SK-N-SH (cell line): Measurements from ENCODE around the gene PCDHB9. TPM values are rescaled to one million over a fixed set of nuclear protein-coding genes. Genes with fewer than 3 reads are reported as not detected.
"Not testable (repeated sequence)": the region's sequence is repeated elsewhere in the genome, so short reads cannot be mapped to it uniquely, and the experiment has no call there.

ENCODE experiments used
- CTCF ChIA-PET: fragments of 300-600, 350-600 bp; formaldehyde crosslinking; extraction: SDS; loops from one replicate; lab custom pipeline; 2021; lab: Yijun Ruan, JAX
- POLR2A ChIA-PET: fragments of 350-600 bp; sonication (Branson Sonifier 250); formaldehyde crosslinking; extraction: SDS; loops from one replicate; lab custom pipeline; 2020; ENCODE audit warnings: antibody characterized with exemption, inconsistent platforms; lab: Yijun Ruan, JAX
- DNase-seq: peaks from one replicate; pipeline ENCODE4 v3.0.0; 2012
- H2AFZ ChIP-seq: fragments of 200-600 bp; sonication (generic); 2 replicates; pipeline ENCODE4 v1.8.1; 2016; ENCODE audit warnings: antibody characterized with exemption, mild to moderate bottlenecking, low read depth
- H3F3A ChIP-seq: fragments of 200-600 bp; sonication (generic); replicated peaks from 2 replicates; pipeline ENCODE3; 2016; ENCODE audit warnings: antibody characterized with exemption, mild to moderate bottlenecking; ENCODE audit not compliant: insufficient read depth
- H3K27ac ChIP-seq, 2 experiments: fragments of 200-500 bp in 1 of 2; fragments of 200-600 bp in 1 of 2; sonication (Bioruptor generic) in 1 of 2; sonication (generic), shearing (Covaris generic) in 1 of 2; 2 replicates each; pipeline versions ENCODE4 v1.5.1 to v1.6.1; 2014 to 2016; ENCODE audit warnings: low read depth in 2 of 2, inconsistent platforms in 1 of 2, low read length in 1 of 2, mild to moderate bottlenecking in 1 of 2, mixed read lengths in 1 of 2
- H3K27me3 ChIP-seq: fragments of 200-600 bp; sonication (generic), shearing (Covaris generic); 2 replicates; pipeline ENCODE4 v1.6.1; 2016; ENCODE audit warnings: mixed run types; ENCODE audit not compliant: insufficient read depth
- H3K36me3 ChIP-seq, 2 experiments: fragments of 200-500 bp in 1 of 2; fragments of 200-600 bp in 1 of 2; sonication (Bioruptor generic) in 1 of 2; sonication (generic) in 1 of 2; replicated peaks in 1 of 2; 2 replicates each; pipeline versions ENCODE3 to v1.5.1; 2014 to 2016; ENCODE audit warnings: low read length in 1 of 2, mild to moderate bottlenecking in 1 of 2; ENCODE audit not compliant: insufficient read depth in 2 of 2, control insufficient read depth in 1 of 2
- H3K4me1 ChIP-seq, 2 experiments: fragments of 200-500 bp in 1 of 2; fragments of 200-600 bp in 1 of 2; sonication (Bioruptor generic) in 1 of 2; sonication (generic), shearing (Covaris generic) in 1 of 2; 2 replicates each; pipeline versions ENCODE4 v1.5.1 to v1.6.1; 2014 to 2016; ENCODE audit warnings: low read depth in 1 of 2, low read length in 1 of 2, mixed run types in 1 of 2; ENCODE audit not compliant: insufficient read depth in 2 of 2, control insufficient read depth in 1 of 2
- H3K4me2 ChIP-seq: fragments of 200-600 bp; sonication (generic), shearing (Covaris generic); 2 replicates; pipeline ENCODE4 v1.6.1; 2017; ENCODE audit warnings: mixed run types
- H3K4me3 ChIP-seq, 2 experiments: fragments of 200-500 bp in 1 of 2; fragments of 200-600 bp in 1 of 2; sonication (Bioruptor generic) in 1 of 2; sonication (generic), shearing (Covaris generic) in 1 of 2; 2 replicates each; pipeline versions ENCODE4 v1.5.1 to v1.8.1; 2014 to 2016; ENCODE audit warnings: low read depth in 2 of 2, inconsistent platforms in 1 of 2, low read length in 1 of 2, mild to moderate bottlenecking in 1 of 2, mixed read lengths in 1 of 2, moderate library complexity in 1 of 2
- H3K79me2 ChIP-seq: fragments of 200-600 bp; sonication (generic); 2 replicates; pipeline ENCODE4 v1.8.1; 2017; ENCODE audit warnings: mild to moderate bottlenecking; ENCODE audit not compliant: insufficient read depth
- H3K9ac ChIP-seq: fragments of 200-600 bp; sonication (generic); 2 replicates; pipeline ENCODE4 v1.6.1; 2017; ENCODE audit warnings: mixed run types
- H3K9me2 ChIP-seq: fragments of 200-600 bp; sonication (generic); 2 replicates; pipeline ENCODE4 v1.6.1; 2017; ENCODE audit warnings: mixed run types
- H3K9me3 ChIP-seq: fragments of 200-600 bp; sonication (generic); 2 replicates; pipeline ENCODE4 v1.6.1; 2017; ENCODE audit warnings: mixed run types, mild to moderate bottlenecking, moderate library complexity
- H4K20me1 ChIP-seq: fragments of 200-600 bp; sonication (generic); 2 replicates; pipeline ENCODE4 v1.6.1; 2017; ENCODE audit warnings: mild to moderate bottlenecking, mixed run types; ENCODE audit not compliant: insufficient read depth
- CHD2 ChIP-seq: fragments of 150-350 bp; IDR thresholded peaks from 2 replicates; pipeline ENCODE4 v1.6.1; 2018; ENCODE audit warnings: low read length; ENCODE audit not compliant: partially characterized antibody
- CTCF ChIP-seq: fragments of 200-600 bp; sonication (generic); IDR thresholded peaks from 2 replicates; pipeline ENCODE4 v1.6.1; 2017; ENCODE audit warnings: antibody characterized with exemption, mild to moderate bottlenecking, moderate library complexity
- EP300 ChIP-seq, 2 experiments: IDR thresholded peaks; 2 replicates each; pipeline versions ENCODE4 v1.4.0 to v1.6.1; 2012; ENCODE audit warnings: borderline replicate concordance in 1 of 2, low read depth in 1 of 2, low read length in 1 of 2
- EZH2phosphoT487 ChIP-seq: fragments of 200-600 bp; sonication (generic); IDR thresholded peaks from 2 replicates; pipeline ENCODE4 v1.6.1; 2017; ENCODE audit warnings: low read depth, mixed run types, mild to moderate bottlenecking, antibody characterized with exemption, moderate library complexity, borderline replicate concordance
- RAD21 ChIP-seq: IDR thresholded peaks from 2 replicates; pipeline ENCODE4 v1.6.1; 2012; ENCODE audit warnings: mild to moderate bottlenecking, low read length
- SMC3 ChIP-seq: IDR thresholded peaks from 2 replicates; pipeline ENCODE4 v1.6.1; 2012; ENCODE audit warnings: low read depth, low read length, improper control_type of control experiment
- TAF1 ChIP-seq: IDR thresholded peaks from 2 replicates; pipeline ENCODE4 v1.6.1; 2012; ENCODE audit warnings: low read depth, mild to moderate bottlenecking, low read length, moderate library complexity, borderline replicate concordance
- WGBS: methylation state at CpG from one replicate; pipeline ENCODE4 v1.1.6; 2017; ENCODE audit warnings: low lambda C conversion rate; 5-methylcytosine and 5-hydroxymethylcytosine counted together
- polyA plus RNA-seq, 3 experiments: library from polyadenylated mRNA; depleted of rRNA; stranded (reverse); fragments of >200 nt; gene quantifications; 2 replicates each; pipeline ENCODE4 v1.2.3, GENCODE V29; 2012
- TF ChIP-seq, protein P1 (sequence below): IDR thresholded peaks from 2 replicates; pipeline ENCODE4; 2012
- TF ChIP-seq, protein P2 (sequence below): IDR thresholded peaks from 2 replicates; pipeline ENCODE4 v1.4.0; 2012; ENCODE audit warnings: low read depth, borderline replicate concordance
- TF ChIP-seq, protein P3 (sequence below): fragments of 150-350 bp; IDR thresholded peaks from 2 replicates; pipeline ENCODE4 v1.6.1; 2017; ENCODE audit warnings: antibody characterized with exemption, low read length, low read depth, borderline replicate concordance

PCDHB9 gene
- polyA plus RNA-seq, 1 of the 3 experiments (the other 2 are of a cell fraction) = 2.4 TPM

- Histone ChIP-seq H3K9me2 (no peaks in the 10 kb centered on the region), H3K79me2 (no peaks in the 10 kb centered on the region), H3K4me3 (peak within 1 kb of the TSS; percentile 44 to 46), H4K20me1 (no peaks in the 10 kb centered on the region), H3F3A (no peaks in the 10 kb centered on the region), H3K27ac (no peak within 1 kb of the TSS; a peak in 1 of 4 replicates), H3K4me1 (no peaks in the 10 kb centered on the region), H2AFZ (no peak within 1 kb of the TSS), H3K9ac (no peak within 1 kb of the TSS), H3K9me3 (no peaks in the 10 kb centered on the region; the same call in 1 of the 2 replicates), H3K36me3 (no peaks in the 10 kb centered on the region), H3K27me3 (no peaks in the 10 kb centered on the region), H3K4me2 (peak within 1 kb of the TSS; percentile 48; the same call in 1 of the 2 replicates)
- peak; percentile 50 for DNase-seq
- WGBS = 16% methylated on average over 11 of the region's 11 CpGs
- TF ChIP-seq SMC3 (peak; percentile 24; the same call in 1 of the 2 replicates), EP300 (IDR thresholded peaks at IDR 0.05; ENCODE audit: borderline replicate concordance in 1 of 2, low read depth in 1 of 2, low read length in 1 of 2) (no peak), CHD2 (no peak), CTCF (peak; percentile 56), TAF1 (no peak), RAD21 (peak; percentile 55), EZH2phosphoT487 (no peak)
- TF ChIP-seq, protein P1, sequence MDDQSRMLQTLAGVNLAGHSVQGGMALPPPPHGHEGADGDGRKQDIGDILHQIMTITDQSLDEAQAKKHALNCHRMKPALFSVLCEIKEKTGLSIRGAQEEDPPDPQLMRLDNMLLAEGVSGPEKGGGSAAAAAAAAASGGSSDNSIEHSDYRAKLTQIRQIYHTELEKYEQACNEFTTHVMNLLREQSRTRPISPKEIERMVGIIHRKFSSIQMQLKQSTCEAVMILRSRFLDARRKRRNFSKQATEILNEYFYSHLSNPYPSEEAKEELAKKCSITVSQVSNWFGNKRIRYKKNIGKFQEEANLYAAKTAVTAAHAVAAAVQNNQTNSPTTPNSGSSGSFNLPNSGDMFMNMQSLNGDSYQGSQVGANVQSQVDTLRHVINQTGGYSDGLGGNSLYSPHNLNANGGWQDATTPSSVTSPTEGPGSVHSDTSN = no peak
- TF ChIP-seq, protein P2, sequence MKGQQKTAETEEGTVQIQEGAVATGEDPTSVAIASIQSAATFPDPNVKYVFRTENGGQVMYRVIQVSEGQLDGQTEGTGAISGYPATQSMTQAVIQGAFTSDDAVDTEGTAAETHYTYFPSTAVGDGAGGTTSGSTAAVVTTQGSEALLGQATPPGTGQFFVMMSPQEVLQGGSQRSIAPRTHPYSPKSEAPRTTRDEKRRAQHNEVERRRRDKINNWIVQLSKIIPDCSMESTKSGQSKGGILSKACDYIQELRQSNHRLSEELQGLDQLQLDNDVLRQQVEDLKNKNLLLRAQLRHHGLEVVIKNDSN = no peak
- TF ChIP-seq, protein P3, sequence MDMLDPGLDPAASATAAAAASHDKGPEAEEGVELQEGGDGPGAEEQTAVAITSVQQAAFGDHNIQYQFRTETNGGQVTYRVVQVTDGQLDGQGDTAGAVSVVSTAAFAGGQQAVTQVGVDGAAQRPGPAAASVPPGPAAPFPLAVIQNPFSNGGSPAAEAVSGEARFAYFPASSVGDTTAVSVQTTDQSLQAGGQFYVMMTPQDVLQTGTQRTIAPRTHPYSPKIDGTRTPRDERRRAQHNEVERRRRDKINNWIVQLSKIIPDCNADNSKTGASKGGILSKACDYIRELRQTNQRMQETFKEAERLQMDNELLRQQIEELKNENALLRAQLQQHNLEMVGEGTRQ = no peak
- CTCF ChIA-PET = interaction anchor here (0.6 to 2.7 kb wide), 17 partner anchors 8 to 367 kb away, joined by 3 to 13 read pairs (median 4); partner anchors contain the start of genes PCDHB11, PCDHB14, PCDHB6 and PCDHB8
- POLR2A ChIA-PET = no interaction called here
Measured at GRCh38 chr5:141208478-141208877, 21.5 kb downstream of the PCDHB9 start, which contains the start of gene PCDHB12. TSS of gene PCDHB12 (plus strand) at chr5:141208719. CDS start at chr5:141208908, 189 bp downstream.

DNA sequence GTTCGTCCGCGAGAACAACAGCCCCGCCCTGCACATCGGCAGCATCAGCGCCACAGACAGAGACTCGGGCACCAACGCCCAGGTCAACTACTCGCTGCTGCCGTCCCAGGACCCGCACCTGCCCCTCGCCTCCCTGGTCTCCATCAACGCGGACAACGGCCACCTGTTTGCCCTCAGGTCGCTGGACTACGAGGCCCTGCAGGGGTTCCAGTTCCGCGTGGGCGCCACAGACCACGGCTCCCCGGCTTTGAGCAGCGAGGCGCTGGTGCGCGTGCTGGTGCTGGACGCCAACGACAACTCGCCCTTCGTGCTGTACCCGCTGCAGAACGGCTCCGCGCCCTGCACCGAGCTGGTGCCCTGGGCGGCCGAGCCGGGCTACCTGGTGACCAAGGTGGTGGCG is 23.3 kb downstream of the PCDHB9 start:
- H3K27ac ChIP-seq, H3F3A ChIP-seq, H3K27me3 ChIP-seq, H3K4me2 ChIP-seq, H3K79me2 ChIP-seq, H3K4me1 ChIP-seq, POLR2A ChIA-PET, H3K9me2 ChIP-seq, H3K4me3 ChIP-seq, H4K20me1 ChIP-seq, H2AFZ ChIP-seq, H3K9me3 ChIP-seq, H3K36me3 ChIP-seq, CTCF ChIA-PET, DNase-seq, H3K9ac ChIP-seq: not testable (repeated sequence)
- WGBS = 87% methylated on average over 26 of the region's 39 CpGs

- H4K20me1 ChIP-seq, DNase-seq, H3K4me2 ChIP-seq, H3F3A ChIP-seq, H3K9ac ChIP-seq, H3K79me2 ChIP-seq, POLR2A ChIA-PET, H3K27ac ChIP-seq, CTCF ChIA-PET, H3K27me3 ChIP-seq, H3K4me1 ChIP-seq, H3K9me3 ChIP-seq, H2AFZ ChIP-seq, H3K36me3 ChIP-seq, H3K9me2 ChIP-seq, H3K4me3 ChIP-seq: not testable (repeated sequence)
- 81% methylated on average over 13 of the region's 27 CpGs for WGBS
Measured at GRCh38 chr5:141210849-141211248, 23.9 kb downstream of the PCDHB9 start.
